Esophagus muscularis mucosa (tissue), 4 donors: ENCODE results near the gene IL11RA. TPM values are rescaled to one million over a fixed set of nuclear protein-coding genes. Genes with fewer than 3 reads are reported as not detected.

ENCODE experiments used
- DNase-seq: peaks from one replicate; pipeline ENCODE4 v3.0.0-alpha.2; 2017; ENCODE audit errors: extremely low spot score
- H3K27ac ChIP-seq, 4 donors: fragments of 200-600 bp; sonication (generic); replicated peaks in 1 of 4; 1 replicate in 3 of 4; 2 replicates in 1 of 4; pipeline ENCODE4 v1.5.1; 2016 to 2019; ENCODE audit warnings: mild to moderate bottlenecking in 1 of 4
- H3K27me3 ChIP-seq, 4 donors: fragments of 200-600 bp; sonication (generic); one replicate each; pipeline versions ENCODE4 v1.5.1 to v1.6.0; 2016 to 2019
- H3K36me3 ChIP-seq, 4 donors: fragments of 200-600 bp; sonication (generic); one replicate each; pipeline ENCODE4 v1.5.1; 2016 to 2019
- H3K4me1 ChIP-seq, 4 donors: fragments of 200-600 bp; sonication (generic); one replicate each; pipeline ENCODE4 v1.5.1; 2016 to 2019
- H3K4me3 ChIP-seq, 4 donors: fragments of 200-600 bp; sonication (generic); 1 replicate in 2 of 4; 2 replicates in 2 of 4; pipeline ENCODE4 v1.5.1; 2016 to 2019; ENCODE audit warnings: mild to moderate bottlenecking in 4 of 4, moderate library complexity in 1 of 4
- H3K9me3 ChIP-seq, 4 donors: fragments of 200-600 bp; sonication (generic); 1 replicate in 3 of 4; 2 replicates in 1 of 4; pipeline ENCODE4 v1.5.1; 2016 to 2019
- EP300 ChIP-seq: sonication (generic); formaldehyde crosslinking; IDR thresholded peaks from one replicate; pipeline ENCODE4 v1.6.1; 2017; ENCODE audit warnings: antibody characterized with exemption
- POLR2A ChIP-seq: fragments of 450-650 bp; IDR thresholded peaks from one replicate; pipeline ENCODE4 v1.6.1; 2017; ENCODE audit warnings: antibody characterized with exemption, moderate library complexity, mild to moderate bottlenecking, low read depth
- POLR2AphosphoS5 ChIP-seq, 2 donors: sonication (generic); formaldehyde crosslinking; IDR thresholded peaks; one replicate each; pipeline ENCODE4 v1.6.1; 2017; ENCODE audit warnings: antibody characterized with exemption in 2 of 2
- WGBS: methylation state at CpG from one replicate; pipeline ENCODE4 v1.1.5; 2018; 5-methylcytosine and 5-hydroxymethylcytosine counted together
- intact Hi-C: fragments of 100-400 bp; cut with DNase I; formaldehyde crosslinking; loops from one replicate; pipeline ENCODE4 v1.15.1; 2023
- total RNA-seq, 4 donors: library from RNA; depleted of rRNA; stranded (reverse); fragments of >200 nt; gene quantifications; one replicate each; pipeline versions ENCODE4 v1.1.0 to v1.2.1, GENCODE V29; 2016
- TF ChIP-seq, protein P1 (sequence below), 3 experiments: fragments of 200-600 bp in 2 of 3; fragments of 450-650 bp in 1 of 3; sonication (generic) in 2 of 3; IDR thresholded peaks; one replicate each; pipeline ENCODE4 v1.5.1; 2017 to 2019; ENCODE audit warnings: antibody characterized with exemption in 3 of 3, mild to moderate bottlenecking in 2 of 3, moderate library complexity in 1 of 3

Gene IL11RA
- total RNA-seq, 4 donors from 2014 or later, result 33.0 to 40.2 (median 33.9) TPM

DNA sequence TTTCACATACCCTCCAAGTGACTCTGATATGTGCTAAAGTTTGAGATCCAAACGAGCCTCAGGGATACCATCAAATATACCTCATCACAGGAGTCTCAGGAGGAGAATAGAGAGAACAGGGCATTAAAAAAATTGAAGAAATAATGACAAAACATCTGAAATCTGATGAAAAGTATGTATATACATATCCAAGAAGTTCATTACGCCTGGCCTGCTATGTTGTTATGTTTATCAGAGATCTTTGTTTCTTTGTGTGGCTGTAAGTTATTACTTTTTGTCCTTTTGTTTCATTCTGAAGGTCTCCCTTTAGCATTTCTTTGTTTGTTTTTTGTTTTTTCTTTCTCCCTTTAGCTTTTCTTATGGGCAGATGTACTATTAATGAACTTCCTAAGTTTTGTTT lies 41.6 kb downstream of the IL11RA start:
- DNase-seq, result no peak
- Histone ChIP-seq H3K27me3 (no peaks in the 10 kb centered on the region), H3K27ac (no peak overlapping the region), H3K36me3 (no peaks in the 10 kb centered on the region), H3K4me1 (peaks cover 0 to 3% (median 0%) of the 10 kb centered on the region in 4 donors), H3K9me3 (no peaks in the 10 kb centered on the region), H3K4me3 (no peak overlapping the region)
- intact Hi-C loops, result no loop called here
- 84% methylated on average over 2 of the region's 2 CpGs for WGBS
- TF ChIP-seq, protein P1, sequence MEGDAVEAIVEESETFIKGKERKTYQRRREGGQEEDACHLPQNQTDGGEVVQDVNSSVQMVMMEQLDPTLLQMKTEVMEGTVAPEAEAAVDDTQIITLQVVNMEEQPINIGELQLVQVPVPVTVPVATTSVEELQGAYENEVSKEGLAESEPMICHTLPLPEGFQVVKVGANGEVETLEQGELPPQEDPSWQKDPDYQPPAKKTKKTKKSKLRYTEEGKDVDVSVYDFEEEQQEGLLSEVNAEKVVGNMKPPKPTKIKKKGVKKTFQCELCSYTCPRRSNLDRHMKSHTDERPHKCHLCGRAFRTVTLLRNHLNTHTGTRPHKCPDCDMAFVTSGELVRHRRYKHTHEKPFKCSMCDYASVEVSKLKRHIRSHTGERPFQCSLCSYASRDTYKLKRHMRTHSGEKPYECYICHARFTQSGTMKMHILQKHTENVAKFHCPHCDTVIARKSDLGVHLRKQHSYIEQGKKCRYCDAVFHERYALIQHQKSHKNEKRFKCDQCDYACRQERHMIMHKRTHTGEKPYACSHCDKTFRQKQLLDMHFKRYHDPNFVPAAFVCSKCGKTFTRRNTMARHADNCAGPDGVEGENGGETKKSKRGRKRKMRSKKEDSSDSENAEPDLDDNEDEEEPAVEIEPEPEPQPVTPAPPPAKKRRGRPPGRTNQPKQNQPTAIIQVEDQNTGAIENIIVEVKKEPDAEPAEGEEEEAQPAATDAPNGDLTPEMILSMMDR (IDR thresholded peaks at IDR 0.05), result no peak
- no peak for TF ChIP-seq POLR2A
- no peak for TF ChIP-seq EP300
- TF ChIP-seq POLR2AphosphoS5 (IDR thresholded peaks at IDR 0.05), result no peak

DNA sequence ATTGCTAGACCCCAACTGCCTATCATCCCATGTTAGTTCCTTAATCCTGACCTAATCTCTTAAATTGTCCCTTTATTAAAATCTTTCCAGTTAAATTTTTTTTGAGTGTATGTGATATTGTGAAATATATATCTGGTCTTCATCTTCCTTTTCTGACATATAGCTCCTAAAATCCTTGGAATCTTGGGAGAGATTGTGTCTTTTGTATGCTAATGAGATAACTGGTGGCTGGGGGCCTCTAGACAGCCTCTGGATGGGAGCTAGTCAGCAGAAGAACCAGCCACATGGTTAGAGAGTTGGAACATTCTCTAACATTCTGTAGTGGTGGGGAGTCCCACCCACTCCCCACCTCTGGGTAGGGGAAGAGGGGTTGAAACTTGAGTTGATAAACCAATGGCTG lies 42.8 kb downstream of the IL11RA start:
- intact Hi-C loops, result no loop called here
- no peaks in the 10 kb centered on the region for H3K36me3 ChIP-seq
- H3K27me3 ChIP-seq, result no peaks in the 10 kb centered on the region
- no peak overlapping the region for H3K4me3 ChIP-seq
- H3K4me1 ChIP-seq, result peaks cover 0 to 3% (median 0%) of the 10 kb centered on the region in 4 donors
- no peaks in the 10 kb centered on the region for H3K9me3 ChIP-seq
- no peak for TF ChIP-seq POLR2AphosphoS5 (IDR thresholded peaks at IDR 0.05)
- TF ChIP-seq, protein P1 (IDR thresholded peaks at IDR 0.05), result no peak
- no peak for TF ChIP-seq EP300
- no peak for TF ChIP-seq POLR2A
- H3K27ac ChIP-seq, result no peak overlapping the region
- no peak for DNase-seq

DNA sequence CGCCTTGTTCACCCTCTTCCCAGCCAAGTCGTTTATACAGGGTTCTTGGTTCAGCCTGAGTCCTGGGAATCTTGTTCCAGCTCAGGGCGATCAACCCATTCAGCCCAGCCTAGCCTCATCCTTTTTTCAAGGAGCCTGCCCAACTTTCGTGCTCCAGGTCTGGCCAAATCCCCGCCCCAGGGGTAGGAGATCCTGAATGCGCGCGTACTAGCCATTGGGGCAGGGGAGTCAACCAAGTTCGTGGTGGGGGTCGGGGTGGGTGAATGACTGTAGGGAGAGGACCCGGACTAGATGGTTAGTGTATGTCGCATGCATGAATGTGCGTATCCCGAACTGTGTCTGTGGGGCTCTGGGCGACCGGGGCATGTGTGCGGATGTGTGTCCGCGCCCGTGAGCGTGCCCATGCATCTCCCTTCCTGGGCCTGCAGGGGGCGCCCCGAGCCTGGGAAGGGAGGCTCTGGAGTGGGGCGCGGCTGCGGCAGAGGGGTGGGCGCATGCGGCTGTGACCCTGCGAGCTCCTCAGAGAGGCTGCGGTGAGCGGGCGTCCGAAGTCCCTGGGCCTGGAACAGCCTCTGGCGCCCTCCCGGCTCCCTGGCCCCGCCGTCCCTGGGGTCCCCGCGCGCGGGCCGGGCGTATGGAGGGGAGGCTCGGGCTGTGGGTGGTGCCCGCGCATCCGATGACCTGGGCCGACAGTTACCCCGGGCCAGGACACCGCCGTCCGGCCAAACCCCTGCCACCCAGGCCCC lies 49.2 kb downstream of the IL11RA start:
- peak overlapping the region; percentile 80 to 90 (median 86) for H3K27ac ChIP-seq
- TF ChIP-seq, protein P1 (IDR thresholded peaks at IDR 0.05), result peak; percentile 87 to 98 (median 96)
- TF ChIP-seq POLR2A (no peak), POLR2AphosphoS5 (IDR thresholded peaks at IDR 0.05) (peak; percentile 38 to 65)
- 18% methylated on average over 24 of the region's 52 CpGs for WGBS
- intact Hi-C loops, result loop anchor here (2.0 to 10.0 kb wide), 4 partner anchors 34 to 284 kb away; partner anchors contain the start of gene DNAJB5
- H3K27me3 ChIP-seq, result no peaks in the 10 kb centered on the region
- H3K4me3 ChIP-seq, result peak overlapping the region; percentile 72 to 92 (median 76)
- peaks cover 4 to 20% (median 11%) of the 10 kb centered on the region in 4 donors for H3K4me1 ChIP-seq
- H3K9me3 ChIP-seq, result no peaks in the 10 kb centered on the region
- H3K36me3 ChIP-seq, result no peaks in the 10 kb centered on the region
- DNase-seq, result no peak

DNA sequence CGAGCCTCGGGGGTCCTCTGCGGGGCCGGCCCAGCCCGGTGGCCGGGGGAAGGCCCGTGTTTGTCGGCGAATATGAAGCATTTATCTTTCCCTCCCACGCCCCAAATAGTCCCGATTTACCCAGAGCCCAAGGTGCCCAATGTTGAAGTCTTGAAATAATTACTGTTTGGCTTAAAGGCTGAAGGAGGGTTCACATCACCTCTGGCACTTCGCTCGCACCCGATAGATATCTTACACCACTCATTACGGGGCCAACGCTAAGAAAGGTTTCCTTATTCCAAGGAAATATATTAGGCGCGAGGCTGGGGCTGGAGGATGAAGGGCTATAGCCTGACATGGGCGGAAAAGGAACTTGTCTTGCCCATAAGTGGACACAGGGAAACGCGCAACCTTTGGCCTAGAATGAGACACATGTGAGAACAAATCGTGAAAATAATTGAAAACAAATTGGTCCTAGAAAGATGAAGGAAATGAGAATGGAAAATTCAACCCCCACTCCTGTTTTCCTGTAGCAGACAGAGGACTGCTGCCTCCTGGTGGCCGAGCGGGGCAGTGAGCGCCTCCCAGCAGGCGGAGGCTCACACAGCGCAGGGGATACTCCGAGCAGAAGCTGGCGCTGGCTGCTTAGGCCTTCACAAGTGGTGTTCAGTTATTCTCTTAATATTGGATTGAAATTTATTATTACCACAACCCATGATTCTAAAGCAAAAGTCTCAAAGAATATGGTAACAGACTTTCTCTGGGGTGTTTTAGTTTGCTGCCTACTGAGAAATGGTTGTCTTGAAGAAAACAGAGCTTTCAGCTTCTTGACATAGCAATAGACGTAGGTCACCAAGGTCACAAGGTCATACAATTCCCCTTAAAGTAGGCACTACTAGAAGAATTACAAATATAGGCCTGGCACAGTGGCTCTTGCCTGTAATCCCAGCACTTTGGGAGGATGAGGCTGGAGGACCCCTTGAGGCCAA lies 50.1 kb downstream of the IL11RA start:
- H3K4me3 ChIP-seq, result peak overlapping the region; percentile 72 to 92 (median 76)
- WGBS, result 3% methylated on average over 30 of the region's 30 CpGs
- H3K9me3 ChIP-seq, result no peaks in the 10 kb centered on the region
- no peaks in the 10 kb centered on the region for H3K27me3 ChIP-seq
- DNase-seq, result peak; percentile 93
- intact Hi-C loops, result loop anchor here (2.0 to 10.0 kb wide), 4 partner anchors 35 to 283 kb away; partner anchors contain the start of gene DNAJB5
- H3K36me3 ChIP-seq, result no peaks in the 10 kb centered on the region
- H3K27ac ChIP-seq, result peak overlapping the region; percentile 80 to 90 (median 86)
- peaks cover 4 to 20% (median 11%) of the 10 kb centered on the region in 4 donors for H3K4me1 ChIP-seq
- TF ChIP-seq POLR2AphosphoS5 (IDR thresholded peaks at IDR 0.05) (peak; percentile 53 to 72), POLR2A (no peak), EP300 (no peak)
- TF ChIP-seq, protein P1 (IDR thresholded peaks at IDR 0.05), result peak; percentile 97 to 99 (median 98)
